HEK293 (cell line): ENCODE measurements around the gene EPHB1.

Source experiments
- CTCF ChIA-PET: fragments of 350-600 bp; formaldehyde crosslinking; extraction: SDS; loops from one replicate; lab custom pipeline; 2021; ENCODE audit warnings: antibody characterized with exemption; lab: Yijun Ruan, JAX
- POLR2A ChIA-PET: fragments of 300-600 bp; formaldehyde crosslinking; extraction: SDS; loops from one replicate; lab custom pipeline; 2020; ENCODE audit warnings: antibody characterized with exemption, inconsistent platforms; lab: Yijun Ruan, JAX
- H3K27ac ChIP-seq: fragments of 200-500 bp; sonication (Bioruptor generic); 2 replicates; pipeline ENCODE4 v1.5.1; 2014; ENCODE audit warnings: low read depth, low read length, control low read depth, inconsistent platforms; ENCODE audit errors: extremely low read depth
- H3K36me3 ChIP-seq, 2 experiments: fragments of 200-500 bp in 1 of 2; sonication (Bioruptor generic) in 1 of 2; 1 replicate in 1 of 2; 2 replicates in 1 of 2; pipeline ENCODE4 v1.5.1; 2014 to 2017; ENCODE audit warnings: inconsistent platforms in 2 of 2, low read length in 2 of 2; ENCODE audit not compliant: control insufficient read depth in 2 of 2, insufficient read depth in 1 of 2
- H3K4me1 ChIP-seq: fragments of 200-500 bp; sonication (Bioruptor generic); 2 replicates; pipeline ENCODE4 v1.5.1; 2014; ENCODE audit warnings: mild to moderate bottlenecking, low read length, inconsistent platforms; ENCODE audit not compliant: control insufficient read depth, insufficient read depth
- H3K4me3 ChIP-seq: 2 replicates; pipeline ENCODE4 v1.5.1; 2011; ENCODE audit warnings: low read depth, mild to moderate bottlenecking, control low read depth, low read length, moderate library complexity
- H3K9me3 ChIP-seq: fragments of 200-500 bp; sonication (Bioruptor generic); 2 replicates; pipeline ENCODE4 v1.5.1; 2014; ENCODE audit warnings: low read depth, low read length, inconsistent platforms; ENCODE audit not compliant: control insufficient read depth, insufficient read depth
- BCL11B ChIP-seq: fragments of 450-650 bp; formaldehyde crosslinking; IDR thresholded peaks from 2 replicates; pipeline ENCODE4 v1.5.1; 2016; ENCODE audit warnings: low read depth, missing biosample characterization, missing genetic modification characterization
- HOXA7 ChIP-seq: sonication (generic); formaldehyde crosslinking; IDR thresholded peaks from 2 replicates; pipeline ENCODE4 v1.8.1; 2022; ENCODE audit warnings: missing genetic modification reagents, borderline replicate concordance
- MYNN ChIP-seq: fragments of 450-650 bp; formaldehyde crosslinking; IDR thresholded peaks from 2 replicates; pipeline ENCODE4 v1.5.1; 2016; ENCODE audit warnings: missing biosample characterization, missing genetic modification characterization, borderline replicate concordance
- SP3 ChIP-seq: fragments of 450-650 bp; formaldehyde crosslinking; IDR thresholded peaks from 2 replicates; pipeline ENCODE4 v1.5.1; 2016; ENCODE audit warnings: missing biosample characterization, missing genetic modification characterization
- SP7 ChIP-seq: fragments of 450-650 bp; formaldehyde crosslinking; IDR thresholded peaks from 2 replicates; pipeline ENCODE4 v1.5.1; 2016; ENCODE audit warnings: missing biosample characterization, missing genetic modification characterization
- ZBTB7A ChIP-seq: fragments of 450-650 bp; formaldehyde crosslinking; IDR thresholded peaks from 2 replicates; pipeline ENCODE4 v1.5.1; 2016; ENCODE audit warnings: low read depth, missing biosample characterization, missing genetic modification characterization
- ZFP3 ChIP-seq: fragments of 450-650 bp; formaldehyde crosslinking; IDR thresholded peaks from 2 replicates; pipeline ENCODE4 v1.5.1; 2016; ENCODE audit warnings: low read depth, missing biosample characterization, missing genetic modification characterization
- ZNF138 ChIP-seq: fragments of 450-650 bp; formaldehyde crosslinking; IDR thresholded peaks from 2 replicates; pipeline ENCODE4 v1.5.1; 2016; ENCODE audit warnings: missing biosample characterization, missing genetic modification characterization, borderline replicate concordance
- ZNF140 ChIP-seq: fragments of 450-650 bp; formaldehyde crosslinking; IDR thresholded peaks from 2 replicates; pipeline ENCODE4 v1.5.1; 2016; ENCODE audit warnings: missing biosample characterization, missing genetic modification characterization
- ZNF670 ChIP-seq: fragments of 450-650 bp; formaldehyde crosslinking; IDR thresholded peaks from 2 replicates; pipeline ENCODE4 v1.5.1; 2016; ENCODE audit warnings: missing biosample characterization, missing genetic modification characterization, low read depth
- ZNF776 ChIP-seq: fragments of 450-650 bp; formaldehyde crosslinking; IDR thresholded peaks from 2 replicates; pipeline ENCODE4 v1.5.0; 2017; ENCODE audit warnings: missing biosample characterization, missing genetic modification characterization, borderline replicate concordance
- ZNF792 ChIP-seq: fragments of 450-650 bp; formaldehyde crosslinking; IDR thresholded peaks from 2 replicates; pipeline ENCODE4 v1.5.1; 2016; ENCODE audit warnings: missing biosample characterization, missing genetic modification characterization
- TF ChIP-seq, protein P1 (sequence below): fragments of 450-650 bp; formaldehyde crosslinking; IDR thresholded peaks from 2 replicates; pipeline ENCODE4 v1.5.1; 2016; ENCODE audit warnings: missing biosample characterization, missing genetic modification characterization
- TF ChIP-seq, protein P2 (sequence below): fragments of 450-650 bp; formaldehyde crosslinking; IDR thresholded peaks from 2 replicates; pipeline ENCODE4 v1.5.1; 2016; ENCODE audit warnings: missing biosample characterization, missing genetic modification characterization
- TF ChIP-seq, protein P3 (sequence below): fragments of 450-650 bp; formaldehyde crosslinking; IDR thresholded peaks from 2 replicates; pipeline ENCODE4 v1.5.1; 2017; ENCODE audit warnings: missing biosample characterization, missing genetic modification characterization
- TF ChIP-seq, protein P4 (sequence below): fragments of 450-650 bp; formaldehyde crosslinking; IDR thresholded peaks from 2 replicates; pipeline ENCODE4 v1.5.1; 2017; ENCODE audit warnings: missing biosample characterization, mild to moderate bottlenecking, missing genetic modification characterization, moderate library complexity

The EPHB1 gene

DNA sequence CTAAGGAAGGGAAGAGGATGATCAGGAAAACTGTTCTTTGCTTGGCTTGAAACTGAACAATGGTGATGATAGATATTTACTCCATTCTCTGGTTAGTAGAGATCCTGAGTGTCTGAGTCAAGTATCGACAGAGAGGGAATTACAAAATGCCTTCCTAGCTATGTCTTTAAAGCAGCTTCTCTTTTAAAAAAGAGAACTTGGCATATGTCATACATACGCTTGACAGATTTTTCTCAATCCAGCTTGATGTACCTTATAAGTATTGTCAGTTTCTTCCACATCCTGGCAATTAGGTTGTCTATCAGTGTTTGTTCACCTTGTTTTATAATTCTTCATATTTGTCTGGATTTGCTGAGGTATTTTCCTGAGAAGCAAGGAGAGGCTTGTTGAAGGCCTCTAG lies 5.0 kb upstream of the EPHB1 start:
- Histone ChIP-seq H3K4me1 (no peaks in the 10 kb centered on the region), H3K27ac (no peak overlapping the region), H3K9me3 (no peaks in the 10 kb centered on the region), H3K4me3 (no peak overlapping the region), H3K36me3 (no peaks in the 10 kb centered on the region)
- TF ChIP-seq ZNF792 (tag by site-specific recombination), result no peak
- no peak for TF ChIP-seq HOXA7 (CRISPR knock-in tag)
- no peak for TF ChIP-seq ZNF776 (tag by site-specific recombination)
- TF ChIP-seq, protein P1, sequence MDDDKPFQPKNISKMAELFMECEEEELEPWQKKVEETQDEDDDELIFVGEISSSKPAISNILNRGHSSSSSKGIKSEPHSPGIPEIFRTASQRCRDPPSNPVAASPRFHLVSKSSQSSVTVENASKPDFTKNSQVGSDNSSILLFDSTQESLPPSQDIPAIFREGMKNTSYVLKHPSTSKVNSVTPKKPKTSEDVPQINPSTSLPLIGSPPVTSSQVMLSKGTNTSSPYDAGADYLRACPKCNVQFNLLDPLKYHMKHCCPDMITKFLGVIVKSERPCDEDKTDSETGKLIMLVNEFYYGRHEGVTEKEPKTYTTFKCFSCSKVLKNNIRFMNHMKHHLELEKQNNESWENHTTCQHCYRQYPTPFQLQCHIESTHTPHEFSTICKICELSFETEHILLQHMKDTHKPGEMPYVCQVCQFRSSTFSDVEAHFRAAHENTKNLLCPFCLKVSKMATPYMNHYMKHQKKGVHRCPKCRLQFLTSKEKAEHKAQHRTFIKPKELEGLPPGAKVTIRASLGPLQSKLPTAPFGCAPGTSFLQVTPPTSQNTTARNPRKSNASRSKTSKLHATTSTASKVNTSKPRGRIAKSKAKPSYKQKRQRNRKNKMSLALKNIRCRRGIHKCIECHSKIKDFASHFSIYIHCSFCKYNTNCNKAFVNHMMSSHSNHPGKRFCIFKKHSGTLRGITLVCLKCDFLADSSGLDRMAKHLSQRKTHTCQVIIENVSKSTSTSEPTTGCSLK (tag by site-specific recombination), result no peak
- TF ChIP-seq ZNF140 (tag by site-specific recombination), result no peak
- ChIA-PET CTCF (interaction anchor here (0.6 to 2.4 kb wide), 3 partner anchors 34 to 714 kb away, joined by 3 to 8 read pairs (median 3); no protein-coding TSS in a partner anchor), POLR2A (no interaction called here)

DNA sequence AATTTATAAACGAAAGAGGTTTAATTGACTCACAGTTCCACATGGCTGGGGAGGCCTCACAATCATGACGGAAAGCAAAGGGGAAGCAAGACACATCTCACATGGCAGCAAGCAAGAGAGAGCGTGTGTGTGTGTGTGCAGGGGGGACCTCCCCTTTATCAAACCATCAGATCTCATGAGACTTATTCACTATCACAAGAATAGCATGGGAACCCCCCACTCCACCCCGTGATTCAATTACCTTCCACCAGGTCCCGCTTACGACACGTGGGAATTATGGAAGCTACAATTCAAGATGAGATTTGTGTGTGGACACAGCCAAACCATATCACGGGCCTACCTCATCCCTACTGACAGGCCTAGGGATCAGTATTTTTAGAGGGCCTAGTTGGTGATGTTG lies 3.1 kb upstream of the EPHB1 start:
- H3K9me3 ChIP-seq, result no peaks in the 10 kb centered on the region
- ChIA-PET POLR2A (no interaction called here), CTCF (interaction anchor here (2.4 kb wide), 1 partner anchor 712 kb away, joined by 8 read pairs; no protein-coding TSS in a partner anchor)
- H3K4me3 ChIP-seq, result no peak overlapping the region
- H3K36me3 ChIP-seq, result no peaks in the 10 kb centered on the region
- H3K27ac ChIP-seq, result no peak overlapping the region
- no peaks in the 10 kb centered on the region for H3K4me1 ChIP-seq
- TF ChIP-seq, protein P2, sequence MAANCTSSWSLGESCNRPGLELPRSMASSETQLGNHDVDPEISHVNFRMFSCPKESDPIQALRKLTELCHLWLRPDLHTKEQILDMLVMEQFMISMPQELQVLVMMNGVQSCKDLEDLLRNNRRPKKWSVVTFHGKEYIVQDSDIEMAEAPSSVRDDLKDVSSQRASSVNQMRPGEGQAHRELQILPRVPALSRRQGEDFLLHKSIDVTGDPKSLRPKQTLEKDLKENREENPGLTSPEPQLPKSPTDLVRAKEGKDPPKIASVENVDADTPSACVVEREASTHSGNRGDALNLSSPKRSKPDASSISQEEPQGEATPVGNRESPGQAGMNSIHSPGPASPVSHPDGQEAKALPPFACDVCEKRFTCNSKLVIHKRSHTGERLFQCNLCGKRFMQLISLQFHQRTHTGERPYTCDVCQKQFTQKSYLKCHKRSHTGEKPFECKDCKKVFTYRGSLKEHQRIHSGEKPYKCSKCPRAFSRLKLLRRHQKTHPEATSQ (tag by site-specific recombination), result no peak
- TF ChIP-seq SP3 (tag by site-specific recombination) (no peak), ZNF670 (no peak), ZBTB7A (tag by site-specific recombination) (no peak), ZFP3 (tag by site-specific recombination) (no peak), BCL11B (tag by site-specific recombination) (no peak), SP7 (tag by site-specific recombination) (no peak), ZNF138 (tag by site-specific recombination) (no peak), MYNN (tag by site-specific recombination) (no peak)
- TF ChIP-seq, protein P3, sequence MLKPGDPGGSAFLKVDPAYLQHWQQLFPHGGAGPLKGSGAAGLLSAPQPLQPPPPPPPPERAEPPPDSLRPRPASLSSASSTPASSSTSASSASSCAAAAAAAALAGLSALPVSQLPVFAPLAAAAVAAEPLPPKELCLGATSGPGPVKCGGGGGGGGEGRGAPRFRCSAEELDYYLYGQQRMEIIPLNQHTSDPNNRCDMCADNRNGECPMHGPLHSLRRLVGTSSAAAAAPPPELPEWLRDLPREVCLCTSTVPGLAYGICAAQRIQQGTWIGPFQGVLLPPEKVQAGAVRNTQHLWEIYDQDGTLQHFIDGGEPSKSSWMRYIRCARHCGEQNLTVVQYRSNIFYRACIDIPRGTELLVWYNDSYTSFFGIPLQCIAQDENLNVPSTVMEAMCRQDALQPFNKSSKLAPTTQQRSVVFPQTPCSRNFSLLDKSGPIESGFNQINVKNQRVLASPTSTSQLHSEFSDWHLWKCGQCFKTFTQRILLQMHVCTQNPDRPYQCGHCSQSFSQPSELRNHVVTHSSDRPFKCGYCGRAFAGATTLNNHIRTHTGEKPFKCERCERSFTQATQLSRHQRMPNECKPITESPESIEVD (tag by site-specific recombination), result no peak
- TF ChIP-seq, protein P4, sequence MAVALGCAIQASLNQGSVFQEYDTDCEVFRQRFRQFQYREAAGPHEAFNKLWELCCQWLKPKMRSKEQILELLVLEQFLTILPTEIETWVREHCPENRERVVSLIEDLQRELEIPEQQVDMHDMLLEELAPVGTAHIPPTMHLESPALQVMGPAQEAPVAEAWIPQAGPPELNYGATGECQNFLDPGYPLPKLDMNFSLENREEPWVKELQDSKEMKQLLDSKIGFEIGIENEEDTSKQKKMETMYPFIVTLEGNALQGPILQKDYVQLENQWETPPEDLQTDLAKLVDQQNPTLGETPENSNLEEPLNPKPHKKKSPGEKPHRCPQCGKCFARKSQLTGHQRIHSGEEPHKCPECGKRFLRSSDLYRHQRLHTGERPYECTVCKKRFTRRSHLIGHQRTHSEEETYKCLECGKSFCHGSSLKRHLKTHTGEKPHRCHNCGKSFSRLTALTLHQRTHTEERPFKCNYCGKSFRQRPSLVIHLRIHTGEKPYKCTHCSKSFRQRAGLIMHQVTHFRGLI, result no peak
